SIG-M5 (cell line): ENCODE results near the gene SAMD1.
A peak's percentile ranks its signal among the peaks of the same experiment; 100 is the strongest.

Experiments used
- DNase-seq: peaks from one replicate; lab custom pipeline; 2025; lab: John Stamatoyannopoulos, UW

Gene SAMD1

GRCh38 chr19:14090509-14091080, at the start of gene SAMD1:
Gene SAMD1 (minus strand): TSS chr19:14090751.
- no peak for DNase-seq

- DNase-seq, result no peak
Measured at GRCh38 chr19:14139944-14140343, 49.4 kb upstream of the SAMD1 start.

- no peak for DNase-seq
Measured at GRCh38 chr19:14138576-14139265, 48.2 kb upstream of the SAMD1 start.

- DNase-seq, result peak; percentile 99
Measured at GRCh38 chr19:14136509-14137281, 46.1 kb upstream of the SAMD1 start, which contains the start of gene ASF1B. Gene ASF1B (minus strand): TSS chr19:14136589. CDS start chr19:14136456, 133 bp downstream.

- no peak for DNase-seq
Measured at GRCh38 chr19:14135985-14136508, 45.5 kb upstream of the SAMD1 start.

GRCh38 chr19:14135355-14135754, 44.8 kb upstream of the SAMD1 start:
- no peak for DNase-seq

GRCh38 chr19:14127929-14128509, 37.5 kb upstream of the SAMD1 start:
- DNase-seq, result no peak

- DNase-seq, result no peak
Measured at GRCh38 chr19:14127176-14127575, 36.6 kb upstream of the SAMD1 start.

- no peak for DNase-seq
Measured at GRCh38 chr19:14122924-14123323, 32.4 kb upstream of the SAMD1 start.

- no peak for DNase-seq
Measured at GRCh38 chr19:14120497-14120780, 29.9 kb upstream of the SAMD1 start.

- no peak for DNase-seq
Measured at GRCh38 chr19:14119644-14120496, 29.3 kb upstream of the SAMD1 start.

- DNase-seq, result no peak
Measured at GRCh38 chr19:14119146-14119545, 28.6 kb upstream of the SAMD1 start.

GRCh38 chr19:14118165-14119051, 27.9 kb upstream of the SAMD1 start:
- DNase-seq, result peak; percentile 72

GRCh38 chr19:14117668-14118164, 27.2 kb upstream of the SAMD1 start, which contains the start of gene PRKACA:
Gene PRKACA (minus strand): TSS chr19:14117762. CDS start chr19:14117547, 215 bp downstream.
- peak; percentile 73 for DNase-seq

- no peak for DNase-seq
Measured at GRCh38 chr19:14116918-14117578, 26.5 kb upstream of the SAMD1 start.

GRCh38 chr19:14116525-14116917, 26.0 kb upstream of the SAMD1 start:
- DNase-seq, result no peak

- no peak for DNase-seq
Measured at GRCh38 chr19:14115756-14116155, 25.2 kb upstream of the SAMD1 start.

GRCh38 chr19:14114854-14115253, 24.3 kb upstream of the SAMD1 start:
- no peak for DNase-seq

- no peak for DNase-seq
Measured at GRCh38 chr19:14114439-14114838, 23.9 kb upstream of the SAMD1 start.
